Caco-2 (cell line): ENCODE measurements around the gene RAD18. TPM values are rescaled to one million over a fixed set of nuclear protein-coding genes. Genes with fewer than 3 reads are reported as not detected.

Experiments
- BruUV-seq: library from RNA; stranded (reverse); fragments of 400-500 nt; replicated peaks from 2 replicates; lab custom pipeline; 2021; lab: Mats Ljungman, UMichigan
- CTCF ChIA-PET: fragments of 300-600 bp; sonication (Branson Sonifier 250); formaldehyde crosslinking; loops from one replicate; lab custom pipeline; 2022; ENCODE audit warnings: antibody characterized with exemption; lab: Charles Lee
- POLR2A ChIA-PET: fragments of 300-600 bp; sonication (Branson Sonifier 250); formaldehyde crosslinking; loops from one replicate; lab custom pipeline; 2022; ENCODE audit warnings: antibody characterized with exemption; lab: Charles Lee
- DNase-seq, 2 experiments: peaks; one replicate each; pipeline versions ENCODE4 v3.0.0 to v3.0.0-alpha.2; 2020 to 2022
- H3K27me3 ChIP-seq: replicated peaks from 2 replicates; pipeline ENCODE4 v1.6.0; 2011; ENCODE audit warnings: low read length; ENCODE audit not compliant: control insufficient read depth, insufficient read depth
- H3K36me3 ChIP-seq: 2 replicates; pipeline ENCODE4 v1.5.1; 2011; ENCODE audit warnings: low read length; ENCODE audit not compliant: control insufficient read depth, insufficient read depth
- H3K4me1 ChIP-seq: fragments of 250-450 bp; sonication (Bioruptor Pico); 2 replicates; pipeline ENCODE4 v1.5.1; 2020; ENCODE audit warnings: mild to moderate bottlenecking
- H3K4me3 ChIP-seq: 2 replicates; pipeline ENCODE4 v1.5.1; 2011; ENCODE audit warnings: low read depth, mild to moderate bottlenecking, control low read depth, low read length
- H3K9me3 ChIP-seq: fragments of 250-450 bp; sonication (Bioruptor Pico); 2 replicates; pipeline ENCODE4 v1.5.1; 2020; ENCODE audit warnings: mild to moderate bottlenecking, moderate library complexity
- H3K27ac Mint-ChIP-seq: one replicate; pipeline ENCODE4 v1.8.0; 2022; ENCODE audit warnings: mixed read lengths; ENCODE audit not compliant: unreplicated experiment
- H3K27me3 Mint-ChIP-seq: one replicate; pipeline ENCODE4 v1.8.0; 2022; ENCODE audit warnings: mixed read lengths; ENCODE audit not compliant: insufficient read depth, unreplicated experiment
- H3K36me3 Mint-ChIP-seq: one replicate; pipeline ENCODE4 v1.8.0; 2022; ENCODE audit warnings: mild to moderate bottlenecking, mixed read lengths; ENCODE audit not compliant: insufficient read depth, unreplicated experiment
- H3K4me1 Mint-ChIP-seq: one replicate; pipeline ENCODE4 v1.8.0; 2022; ENCODE audit warnings: low read depth, mixed read lengths; ENCODE audit not compliant: unreplicated experiment
- H3K4me3 Mint-ChIP-seq: one replicate; pipeline ENCODE4 v1.8.0; 2022; ENCODE audit warnings: mild to moderate bottlenecking, moderate library complexity, mixed read lengths; ENCODE audit not compliant: unreplicated experiment
- H3K9me3 Mint-ChIP-seq: one replicate; pipeline ENCODE4 v1.8.0; 2022; ENCODE audit warnings: mixed read lengths; ENCODE audit not compliant: unreplicated experiment
- CTCF ChIP-seq, 2 experiments: fragments of 200-600 bp in 1 of 2; IDR thresholded peaks; 1 replicate in 1 of 2; 2 replicates in 1 of 2; pipeline versions ENCODE4 v1.5.1 to v1.8.0; 2011 to 2022; ENCODE audit warnings: antibody characterized with exemption in 1 of 2, control low read depth in 1 of 2, inconsistent platforms in 1 of 2, low read depth in 1 of 2, low read length in 1 of 2, mild to moderate bottlenecking in 1 of 2, moderate library complexity in 1 of 2; ENCODE audit not compliant: insufficient read depth in 1 of 2, severe bottlenecking in 1 of 2, unreplicated experiment in 1 of 2
- intact Hi-C: fragments of 100-400 bp; cut with micrococcal nuclease; formaldehyde crosslinking; loops from one replicate; pipeline ENCODE4 v1.10.0; 2022; ENCODE audit not compliant: unreplicated experiment
- total RNA-seq: library from RNA; stranded (reverse); gene quantifications from 2 replicates; pipeline ENCODE4 v1.2.3, GENCODE V29; 2022

RAD18 gene
- total RNA-seq, 1 experiment from 2014 or later, result 19.3 TPM

GRCh38 chr3:8992854-8993253 lies 29.6 kb upstream of the RAD18 start:
- Histone ChIP-seq H3K36me3 (no peaks in the 10 kb centered on the region), H3K4me3 (no peak overlapping the region), H3K9me3 (no peaks in the 10 kb centered on the region), H3K4me1 (no peaks in the 10 kb centered on the region), H3K27me3 (no peaks in the 10 kb centered on the region)
- Mint-ChIP-seq H3K4me1 (peaks cover 8% of the 10 kb centered on the region), H3K9me3 (no peaks in the 10 kb centered on the region), H3K27ac (no peak overlapping the region), H3K4me3 (no peak overlapping the region), H3K36me3 (no peaks in the 10 kb centered on the region), H3K27me3 (peaks cover 3% of the 10 kb centered on the region)
- BruUV-seq, result no TSS peak
- ChIA-PET CTCF (no interaction called here), POLR2A (no interaction called here)
- no peak for DNase-seq
- no peak for TF ChIP-seq CTCF (IDR thresholded peaks at IDR 0.05; ENCODE audit: insufficient read depth in 1 of 2, low read depth in 1 of 2, low read length in 1 of 2, severe bottlenecking in 1 of 2, unreplicated experiment in 1 of 2)
- intact Hi-C loops, result no loop called here

DNA sequence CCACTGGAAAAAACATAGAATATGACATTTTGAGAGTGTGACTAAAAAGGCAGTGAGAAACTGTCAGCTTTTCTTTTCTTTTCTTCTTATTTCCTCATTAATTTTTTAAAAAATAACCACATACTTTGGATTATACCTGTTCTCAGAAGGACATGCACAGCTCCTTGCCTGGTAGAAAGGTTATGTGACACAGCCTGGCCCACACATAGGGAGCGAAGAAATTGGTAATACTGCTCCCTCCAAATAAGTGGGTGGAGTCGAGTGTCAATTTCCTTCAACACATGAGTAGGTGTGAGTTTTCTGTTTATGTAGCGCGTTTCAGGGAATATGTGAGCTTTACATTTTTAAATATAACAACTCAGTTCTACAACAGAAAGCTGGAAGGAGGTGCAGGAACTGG lies 28.9 kb upstream of the RAD18 start:
- Histone ChIP-seq H3K4me3 (no peak overlapping the region), H3K27me3 (no peaks in the 10 kb centered on the region), H3K36me3 (no peaks in the 10 kb centered on the region), H3K9me3 (no peaks in the 10 kb centered on the region), H3K4me1 (no peaks in the 10 kb centered on the region)
- no peaks in the 10 kb centered on the region for H3K36me3 Mint-ChIP-seq
- H3K4me3 Mint-ChIP-seq, result no peak overlapping the region
- BruUV-seq, result no TSS peak
- no peak overlapping the region for H3K27ac Mint-ChIP-seq
- H3K27me3 Mint-ChIP-seq, result peaks cover 3% of the 10 kb centered on the region
- intact Hi-C loops, result no loop called here
- TF ChIP-seq CTCF (IDR thresholded peaks at IDR 0.05; ENCODE audit: insufficient read depth in 1 of 2, low read depth in 1 of 2, low read length in 1 of 2, severe bottlenecking in 1 of 2, unreplicated experiment in 1 of 2), result no peak
- ChIA-PET POLR2A (no interaction called here), CTCF (no interaction called here)
- no peak for DNase-seq
- no peaks in the 10 kb centered on the region for H3K9me3 Mint-ChIP-seq
- peaks cover 5% of the 10 kb centered on the region for H3K4me1 Mint-ChIP-seq

DNA sequence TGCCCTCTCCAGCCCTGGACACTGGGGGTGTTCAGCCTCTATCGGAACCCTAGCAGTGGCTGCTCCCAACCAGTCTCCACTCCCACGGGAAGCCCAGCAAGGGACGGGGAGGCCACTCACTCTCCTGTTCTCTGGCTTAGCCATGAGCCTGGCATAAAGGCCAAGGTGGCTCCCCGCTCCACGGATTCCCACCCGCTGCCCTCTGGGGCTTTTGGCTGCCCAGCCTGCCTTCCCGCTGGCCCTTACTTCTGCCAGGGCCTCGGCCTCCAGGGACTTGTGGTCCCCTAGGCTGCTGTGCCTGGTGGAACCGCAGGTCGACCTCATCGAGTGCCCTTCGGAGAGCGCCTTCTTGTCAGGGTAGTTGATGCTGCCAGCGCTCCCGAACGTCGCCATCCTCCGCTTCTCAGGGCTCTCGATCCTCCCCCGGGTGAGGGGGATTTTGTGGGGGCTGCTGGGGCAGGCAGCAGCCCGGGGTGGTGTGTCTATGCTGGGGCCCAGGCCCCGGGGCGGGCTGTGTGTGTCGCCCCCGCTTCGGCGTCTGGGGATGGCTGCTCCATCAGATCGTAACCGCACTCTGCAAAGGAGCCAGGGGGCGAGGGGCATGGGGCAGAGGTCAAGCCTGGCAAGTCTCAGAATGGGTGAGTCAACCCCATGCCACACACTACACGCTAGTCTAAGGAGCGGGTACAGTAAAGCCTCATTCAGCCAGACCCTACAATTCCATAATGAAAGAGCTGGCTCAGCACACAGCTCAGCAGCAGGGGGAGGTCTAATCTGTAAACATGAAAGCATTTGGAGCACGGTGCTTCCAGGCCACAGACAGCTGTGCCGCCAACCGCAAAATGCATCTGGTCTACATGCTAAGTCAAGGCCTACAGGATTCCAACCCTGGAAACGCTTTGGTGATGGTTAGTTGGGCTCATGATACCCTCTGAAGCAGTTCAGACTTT lies 27.3 kb upstream of the RAD18 start:
- intact Hi-C loops, result no loop called here

More for the DNA sequence above, 27.3 kb upstream of the RAD18 start:
- H3K27me3 ChIP-seq, result no peaks in the 10 kb centered on the region
- H3K4me1 ChIP-seq, result no peaks in the 10 kb centered on the region
- DNase-seq, result no peak
- no peak overlapping the region for H3K4me3 Mint-ChIP-seq
- peaks cover 3% of the 10 kb centered on the region for H3K27me3 Mint-ChIP-seq
- H3K4me3 ChIP-seq, result no peak overlapping the region
- POLR2A ChIA-PET, result no interaction called here
- no peaks in the 10 kb centered on the region for H3K36me3 ChIP-seq
- CTCF ChIA-PET, result no interaction called here
- no peaks in the 10 kb centered on the region for H3K4me1 Mint-ChIP-seq
- H3K9me3 ChIP-seq, result no peaks in the 10 kb centered on the region
- no peak for TF ChIP-seq CTCF (IDR thresholded peaks at IDR 0.05; ENCODE audit: insufficient read depth in 1 of 2, low read depth in 1 of 2, low read length in 1 of 2, severe bottlenecking in 1 of 2, unreplicated experiment in 1 of 2)
- no peak overlapping the region for H3K27ac Mint-ChIP-seq
- BruUV-seq, result no TSS peak
- no peaks in the 10 kb centered on the region for H3K36me3 Mint-ChIP-seq
- no peaks in the 10 kb centered on the region for H3K9me3 Mint-ChIP-seq
